Endothelial cell of umbilical vein (primary cell): Measurements from ENCODE around the gene CLDN5. TPM values are rescaled to one million over a fixed set of nuclear protein-coding genes. Genes with fewer than 3 reads are reported as not detected.

Source experiments
- BruUV-seq: library from RNA; stranded (reverse); fragments of 400-500 nt; replicated peaks from 2 replicates; lab custom pipeline; 2021; lab: Mats Ljungman, UMichigan
- CTCF ChIA-PET: fragments of 300-600, 350-600 bp; sonication (Branson Sonifier 250); formaldehyde crosslinking; loops from one replicate; lab custom pipeline; 2021; ENCODE audit warnings: antibody characterized with exemption, inconsistent platforms; lab: Charles Lee
- POLR2A ChIA-PET: fragments of 300-600, 350-600 bp; sonication (Branson Sonifier 250); formaldehyde crosslinking; loops from one replicate; lab custom pipeline; 2021; ENCODE audit warnings: antibody characterized with exemption, inconsistent platforms; lab: Charles Lee
- DNase-seq: peaks from one replicate; pipeline ENCODE4 v3.0.0-alpha.2; 2011; ENCODE audit warnings: low read depth, low spot score
- FAIRE-seq: peaks from 2 replicates; lab custom pipeline; 2011; peaks lifted over from hg19 to GRCh38; lab: Jason Lieb, UNC
- H2AFZ ChIP-seq: 2 replicates; pipeline ENCODE4 v1.6.0; 2012; ENCODE audit warnings: low read depth, low read length, control low read depth, inconsistent platforms
- H3K27ac ChIP-seq: 2 replicates; pipeline ENCODE4 v1.5.1; 2011; ENCODE audit warnings: low read depth, mild to moderate bottlenecking, control low read depth, low read length, moderate library complexity; ENCODE audit not compliant: insufficient read depth
- H3K27me3 ChIP-seq, 2 experiments: 2 replicates each; pipeline versions ENCODE4 v1.6.0 to v1.6.1; 2011; ENCODE audit warnings: low read length in 2 of 2, mixed read lengths in 1 of 2; ENCODE audit not compliant: control insufficient read depth in 2 of 2, insufficient read depth in 2 of 2
- H3K36me3 ChIP-seq, 2 experiments: 2 replicates in 1 of 2; 3 replicates in 1 of 2; pipeline ENCODE4 v1.5.1; 2011; ENCODE audit warnings: low read length in 2 of 2, mild to moderate bottlenecking in 1 of 2, moderate library complexity in 1 of 2; ENCODE audit not compliant: control insufficient read depth in 2 of 2, insufficient read depth in 2 of 2; ENCODE audit errors: extremely low read depth in 1 of 2
- H3K4me1 ChIP-seq: 3 replicates; pipeline ENCODE4 v1.5.1; 2011; ENCODE audit warnings: mild to moderate bottlenecking, low read length; ENCODE audit not compliant: control insufficient read depth, insufficient read depth; ENCODE audit errors: extremely low read depth
- H3K4me2 ChIP-seq: 2 replicates; pipeline ENCODE4 v1.6.1; 2011; ENCODE audit warnings: low read length, control low read depth, mixed read lengths; ENCODE audit not compliant: insufficient read depth
- H3K4me3 ChIP-seq, 3 experiments: fragments of 200-600 bp in 1 of 3; sonication (generic), shearing (Covaris generic) in 1 of 3; replicated peaks in 1 of 3; 2 replicates each; pipeline ENCODE4 v1.5.1; 2011 to 2016; ENCODE audit warnings: control low read depth in 3 of 3, low read length in 3 of 3, mild to moderate bottlenecking in 2 of 3, inconsistent platforms in 1 of 3, low read depth in 1 of 3, moderate library complexity in 1 of 3; ENCODE audit not compliant: insufficient read depth in 1 of 3
- H3K79me2 ChIP-seq: 2 replicates; pipeline ENCODE4 v1.6.0; 2012; ENCODE audit warnings: low read length, inconsistent platforms; ENCODE audit not compliant: control insufficient read depth, insufficient read depth
- H3K9ac ChIP-seq: replicated peaks from 2 replicates; pipeline ENCODE3; 2011; ENCODE audit warnings: low read length, control low read depth; ENCODE audit not compliant: insufficient read depth; ENCODE audit errors: extremely low read depth
- H3K9me1 ChIP-seq: replicated peaks from 3 replicates; pipeline ENCODE4 v1.6.0; 2011; ENCODE audit warnings: mild to moderate bottlenecking, low read length; ENCODE audit not compliant: control insufficient read depth, insufficient read depth; ENCODE audit errors: extremely low read depth
- H3K9me3 ChIP-seq: replicated peaks from 2 replicates; pipeline ENCODE4 v1.5.1; 2012; ENCODE audit warnings: low read length, inconsistent platforms; ENCODE audit not compliant: control insufficient read depth, insufficient read depth
- H4K20me1 ChIP-seq: replicated peaks from 2 replicates; pipeline ENCODE3; 2011; ENCODE audit warnings: mild to moderate bottlenecking, low read length; ENCODE audit not compliant: control insufficient read depth, insufficient read depth; ENCODE audit errors: extremely low read depth
- CTCF ChIP-seq, 2 donors: IDR thresholded peaks; 1 replicate in 1 of 2; 2 replicates in 1 of 2; pipeline ENCODE4 v1.5.1; 2011; ENCODE audit warnings: low read length in 2 of 2, mild to moderate bottlenecking in 2 of 2, moderate library complexity in 2 of 2, control low read depth in 1 of 2, inconsistent platforms in 1 of 2, low read depth in 1 of 2; ENCODE audit not compliant: insufficient read depth in 1 of 2; ENCODE audit errors: extremely low read depth in 1 of 2
- EZH2 ChIP-seq: IDR thresholded peaks from 2 replicates; pipeline ENCODE4 v1.6.1; 2012; ENCODE audit warnings: borderline replicate concordance, low read depth, mild to moderate bottlenecking, moderate library complexity, low read length, inconsistent platforms; ENCODE audit not compliant: severe bottlenecking
- GATA2 ChIP-seq: IDR thresholded peaks from 2 replicates; pipeline ENCODE4 v1.7.0; 2011; ENCODE audit warnings: low read depth, mild to moderate bottlenecking, moderate library complexity, mixed read lengths, low read length; ENCODE audit not compliant: insufficient read length, insufficient read depth
- JUN ChIP-seq: IDR thresholded peaks from 2 replicates; pipeline ENCODE4 v1.6.1; 2011; ENCODE audit warnings: borderline replicate concordance, low read depth; ENCODE audit not compliant: insufficient read length, insufficient read depth
- MYC ChIP-seq: IDR thresholded peaks from one replicate; pipeline ENCODE4 v1.6.1; 2011; ENCODE audit warnings: mild to moderate bottlenecking, low read depth, low read length
- POLR2A ChIP-seq: IDR thresholded peaks from 2 replicates; pipeline ENCODE4 v1.6.1; 2012; ENCODE audit warnings: low read depth, mild to moderate bottlenecking, control low read depth, low read length
- POLR2AphosphoS5 ChIP-seq: IDR thresholded peaks from 2 replicates; pipeline ENCODE4 v1.6.1; 2012; ENCODE audit warnings: low read depth, mild to moderate bottlenecking, control low read depth, low read length, moderate library complexity; ENCODE audit not compliant: insufficient read depth
- dilution Hi-C: fragments of 300-500 bp; cut with MboI; formaldehyde crosslinking; loops from one replicate; pipeline ENCODE4 v1.15.0; 2019; ENCODE audit warnings: low sequenced_read_pairs; ENCODE audit not compliant: extremely low pct_ligation_motif_present
- intact Hi-C: fragments of 100-400 bp; cut with micrococcal nuclease; formaldehyde crosslinking; loops from one replicate; pipeline ENCODE4 v1.10.0; 2022
- polyA plus RNA-seq, 4 experiments: library from polyadenylated mRNA; depleted of rRNA in 3 of 4; stranded (reverse) in 3 of 4; unstranded in 1 of 4; fragments of >200 nt; gene quantifications; 2 replicates each; pipeline versions ENCODE4 v1.2.1 to v1.2.3, GENCODE V29; 2011 to 2012; ENCODE audit warnings: missing spikeins in 1 of 4
- total RNA-seq: library from RNA; stranded (reverse); gene quantifications from 2 replicates; pipeline ENCODE4 v1.2.3, GENCODE V29; 2021
- TF ChIP-seq, protein P1 (sequence below): IDR thresholded peaks from 2 replicates; pipeline ENCODE4 v1.6.1; 2011; ENCODE audit not compliant: insufficient read depth, insufficient read length

CLDN5 gene
- total and polyA plus RNA-seq, 2 donors (not counting 3 experiments of a cell fraction or from before 2014, with no cell fraction given) = 198 to 252 TPM

- FAIRE-seq (no peak), DNase-seq (no peak)
- Histone ChIP-seq H3K27me3 (no peaks in the 10 kb centered on the region), H4K20me1 (no peaks in the 10 kb centered on the region), H3K9me1 (no peaks in the 10 kb centered on the region), H3K36me3 (no peaks in the 10 kb centered on the region), H3K4me1 (peaks cover 7% of the 10 kb centered on the region), H3K9me3 (no peaks in the 10 kb centered on the region), H3K4me3 (no peak overlapping the region), H3K4me2 (no peak overlapping the region), H3K9ac (no peak overlapping the region), H2AFZ (no peak overlapping the region), H3K79me2 (no peaks in the 10 kb centered on the region), H3K27ac (no peak overlapping the region)
- intact Hi-C loops (no loop called here), dilution Hi-C loops (no loop called here)
- ChIA-PET POLR2A (no interaction called here), CTCF (interaction anchor here (0.6 to 3.1 kb wide), 4 partner anchors 19 to 118 kb away, joined by 3 to 8 read pairs (median 3); partner anchors contain the start of gene CDC45)
- no TSS peak for BruUV-seq
- no peak for TF ChIP-seq POLR2A
- TF ChIP-seq, protein P1, sequence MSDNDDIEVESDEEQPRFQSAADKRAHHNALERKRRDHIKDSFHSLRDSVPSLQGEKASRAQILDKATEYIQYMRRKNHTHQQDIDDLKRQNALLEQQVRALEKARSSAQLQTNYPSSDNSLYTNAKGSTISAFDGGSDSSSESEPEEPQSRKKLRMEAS = no peak
- no peak for TF ChIP-seq JUN
- no peak for TF ChIP-seq EZH2
- TF ChIP-seq MYC = no peak
- TF ChIP-seq POLR2AphosphoS5 = no peak
- TF ChIP-seq GATA2 = no peak
- no peak for TF ChIP-seq CTCF (IDR thresholded peaks at IDR 0.05; ENCODE audit: extremely low read depth in 1 of 2, insufficient read depth in 1 of 2, low read depth in 1 of 2, low read length in 2 of 2)
Observed at GRCh38 chr22:19559324-19559811, 35.2 kb upstream of the CLDN5 start.
